Common myeloid progenitor, CD34-positive (primary cell): ENCODE measurements around the gene HOXD13.

Experiments
- CTCF ChIA-PET: fragments of 350-600 bp; sonication (Branson Sonifier 250); formaldehyde crosslinking; loops from one replicate; lab custom pipeline; 2021; ENCODE audit warnings: antibody characterized with exemption; lab: Charles Lee
- POLR2A ChIA-PET: fragments of 350-600 bp; sonication (Branson Sonifier 250); formaldehyde crosslinking; loops from one replicate; lab custom pipeline; 2021; ENCODE audit warnings: antibody characterized with exemption; lab: Charles Lee
- DNase-seq, 3 donors: peaks; one replicate each; pipeline versions ENCODE4 v3.0.0 to v3.0.0-alpha.2; 2013
- H3K27ac ChIP-seq, 2 experiments: 1 replicate in 1 of 2; 2 replicates in 1 of 2; pipeline ENCODE4 v1.7.0; 2013; ENCODE audit warnings: inconsistent platforms in 2 of 2, low read length in 2 of 2, mild to moderate bottlenecking in 2 of 2, low read depth in 1 of 2, moderate library complexity in 1 of 2; ENCODE audit not compliant: severe bottlenecking in 2 of 2, insufficient read depth in 1 of 2, poor library complexity in 1 of 2
- H3K27me3 ChIP-seq, 5 experiments: replicated peaks in 2 of 5; 1 replicate in 3 of 5; 2 replicates in 2 of 5; pipeline versions ENCODE4 v1.6.1 to v1.7.0; 2013; ENCODE audit warnings: low read length in 4 of 5, mild to moderate bottlenecking in 2 of 5, moderate library complexity in 2 of 5, inconsistent platforms in 1 of 5; ENCODE audit not compliant: insufficient read depth in 5 of 5, control insufficient read depth in 4 of 5
- H3K36me3 ChIP-seq, 4 experiments: 1 replicate in 2 of 4; 2 replicates in 2 of 4; pipeline versions ENCODE4 v1.6.1 to v1.7.0; 2013; ENCODE audit warnings: low read length in 3 of 4, control low read depth in 1 of 4, mild to moderate bottlenecking in 1 of 4; ENCODE audit not compliant: control insufficient read depth in 4 of 4, insufficient read depth in 4 of 4
- H3K4me1 ChIP-seq, 4 experiments: 1 replicate in 3 of 4; 2 replicates in 1 of 4; pipeline versions ENCODE4 v1.6.1 to v1.7.1; 2013; ENCODE audit warnings: low read length in 3 of 4, mild to moderate bottlenecking in 3 of 4, control low read depth in 1 of 4, inconsistent platforms in 1 of 4, moderate library complexity in 1 of 4; ENCODE audit not compliant: control insufficient read depth in 4 of 4, insufficient read depth in 4 of 4; ENCODE audit errors: control extremely low read depth in 1 of 4
- H3K4me3 ChIP-seq, 7 experiments: 1 replicate in 4 of 7; 2 replicates in 3 of 7; pipeline versions ENCODE4 v1.5.1 to v1.7.0; 2013; ENCODE audit warnings: mild to moderate bottlenecking in 7 of 7, low read length in 6 of 7, moderate library complexity in 6 of 7, inconsistent platforms in 2 of 7, low read depth in 2 of 7, control low read depth in 1 of 7; ENCODE audit not compliant: insufficient read depth in 4 of 7, control insufficient read depth in 1 of 7; ENCODE audit errors: extremely low read depth in 1 of 7
- H3K9me3 ChIP-seq, 5 experiments: 1 replicate in 4 of 5; 2 replicates in 1 of 5; pipeline versions ENCODE4 v1.6.1 to v1.7.1; 2013; ENCODE audit warnings: low read length in 4 of 5, mild to moderate bottlenecking in 2 of 5, inconsistent platforms in 1 of 5, low read depth in 1 of 5, moderate library complexity in 1 of 5; ENCODE audit not compliant: control insufficient read depth in 4 of 5, insufficient read depth in 2 of 5; ENCODE audit errors: control extremely low read depth in 1 of 5
- WGBS: methylation state at CpG from one replicate; pipeline ENCODE4 v1.1.5; 2013; ENCODE audit not compliant: insufficient coverage; 5-methylcytosine and 5-hydroxymethylcytosine counted together

HOXD13 gene

GRCh38 chr2:176081837-176082524 lies 10.5 kb upstream of the HOXD13 start:
- ChIA-PET POLR2A (no interaction called here), CTCF (interaction anchor here (1.2 to 3.8 kb wide), 9 partner anchors 9 to 830 kb away, joined by 3 to 17 read pairs (median 4); no protein-coding TSS in a partner anchor)
- peak in 1 of 3 donors; percentile 45 for DNase-seq
- peaks cover 0 to 17% (median 10%) of the 10 kb centered on the region in 4 experiments for H3K4me1 ChIP-seq
- no peak overlapping the region for H3K27ac ChIP-seq
- no peaks in the 10 kb centered on the region for H3K36me3 ChIP-seq
- WGBS: 3% methylated on average over 57 of the region's 62 CpGs
- no peak overlapping the region for H3K4me3 ChIP-seq
- H3K27me3 ChIP-seq: peaks cover 44 to 95% (median 77%) of the 10 kb centered on the region in 5 experiments
- H3K9me3 ChIP-seq: peaks cover 0 to 7% (median 0%) of the 10 kb centered on the region in 5 experiments

- no peak overlapping the region for H3K27ac ChIP-seq
- peaks cover 42 to 97% (median 77%) of the 10 kb centered on the region in 5 experiments for H3K27me3 ChIP-seq
- CTCF ChIA-PET: interaction anchor here (1.2 to 3.8 kb wide), 7 partner anchors 11 to 830 kb away, joined by 3 to 16 read pairs (median 4); no protein-coding TSS in a partner anchor
- no peaks in the 10 kb centered on the region for H3K36me3 ChIP-seq
- POLR2A ChIA-PET: no interaction called here
- 2% methylated on average over 7 of the region's 10 CpGs for WGBS
- DNase-seq: no peak
- peaks cover 0 to 17% (median 10%) of the 10 kb centered on the region in 4 experiments for H3K4me1 ChIP-seq
- peaks cover 0 to 7% (median 0%) of the 10 kb centered on the region in 5 experiments for H3K9me3 ChIP-seq
- no peak overlapping the region for H3K4me3 ChIP-seq
Observed at GRCh38 chr2:176082525-176082823, 10.0 kb upstream of the HOXD13 start.

- ChIA-PET CTCF (interaction anchor here (1.2 to 2.6 kb wide), 5 partner anchors 13 to 831 kb away, joined by 3 to 14 read pairs (median 4); no protein-coding TSS in a partner anchor), POLR2A (no interaction called here)
- Histone ChIP-seq H3K27me3 (peaks cover 40 to 100% (median 80%) of the 10 kb centered on the region in 5 experiments), H3K4me1 (peaks cover 0 to 19% (median 12%) of the 10 kb centered on the region in 4 experiments), H3K27ac (no peak overlapping the region), H3K9me3 (peaks cover 0 to 7% (median 0%) of the 10 kb centered on the region in 5 experiments), H3K4me3 (no peak overlapping the region), H3K36me3 (no peaks in the 10 kb centered on the region)
- 9% methylated on average over 56 of the region's 66 CpGs for WGBS
- DNase-seq: no peak
Observed at GRCh38 chr2:176082824-176083751, 9.4 kb upstream of the HOXD13 start.

- no peak for DNase-seq
- peaks cover 0 to 7% (median 0%) of the 10 kb centered on the region in 5 experiments for H3K9me3 ChIP-seq
- ChIA-PET CTCF (interaction anchor here (2.5 to 2.6 kb wide), 2 partner anchors 11 to 12 kb away, joined by 14 to 17 read pairs; no protein-coding TSS in a partner anchor), POLR2A (no interaction called here)
- no peaks in the 10 kb centered on the region for H3K36me3 ChIP-seq
- H3K27me3 ChIP-seq: peaks cover 36 to 100% (median 79%) of the 10 kb centered on the region in 5 experiments
- H3K4me3 ChIP-seq: no peak within 1 kb of the TSS
- H3K4me1 ChIP-seq: peaks cover 0 to 24% (median 15%) of the 10 kb centered on the region in 4 experiments
- 11% methylated on average over 19 of the region's 27 CpGs for WGBS
- no peak within 1 kb of the TSS for H3K27ac ChIP-seq
Observed at GRCh38 chr2:176083796-176084261, 8.7 kb upstream of the HOXD13 start, which contains the start of gene EVX2. TSS of gene EVX2 (minus strand) at chr2:176083962. CDS start at chr2:176083776, 186 bp downstream.

GRCh38 chr2:176084611-176085119 lies 7.9 kb upstream of the HOXD13 start:
- H3K4me1 ChIP-seq: peaks cover 0 to 18% (median 12%) of the 10 kb centered on the region in 4 experiments
- H3K27ac ChIP-seq: no peak overlapping the region
- no peaks in the 10 kb centered on the region for H3K36me3 ChIP-seq
- CTCF ChIA-PET: interaction anchor here (1.0 to 2.5 kb wide), 10 partner anchors 10 to 1313 kb away, joined by 3 to 17 read pairs (median 4); no protein-coding TSS in a partner anchor
- no peak for DNase-seq
- peaks cover 0 to 7% (median 0%) of the 10 kb centered on the region in 5 experiments for H3K9me3 ChIP-seq
- no peak overlapping the region for H3K4me3 ChIP-seq
- POLR2A ChIA-PET: no interaction called here
- 2% methylated on average over 21 of the region's 26 CpGs for WGBS
- H3K27me3 ChIP-seq: peaks cover 36 to 100% (median 77%) of the 10 kb centered on the region in 5 experiments

GRCh38 chr2:176085120-176085788 lies 7.3 kb upstream of the HOXD13 start:
- POLR2A ChIA-PET: no interaction called here

More at GRCh38 chr2:176085120-176085788, 7.3 kb upstream of the HOXD13 start:
- Histone ChIP-seq H3K36me3 (no peaks in the 10 kb centered on the region), H3K9me3 (peaks cover 0 to 7% (median 0%) of the 10 kb centered on the region in 5 experiments), H3K4me3 (no peak overlapping the region), H3K27me3 (peaks cover 36 to 100% (median 82%) of the 10 kb centered on the region in 5 experiments), H3K4me1 (peaks cover 0 to 17% (median 11%) of the 10 kb centered on the region in 4 experiments), H3K27ac (no peak overlapping the region)
- CTCF ChIA-PET: interaction anchor here (0.8 to 2.5 kb wide), 18 partner anchors 9 to 1313 kb away, joined by 3 to 17 read pairs (median 4); partner anchors contain the start of gene HOXD11
- 7% methylated on average over 33 of the region's 40 CpGs for WGBS
- no peak for DNase-seq
